Measurements from ENCODE around the gene SDK2. TPM values are rescaled to one million over a fixed set of nuclear protein-coding genes. Genes with fewer than 3 reads are reported as not detected.
A peak's percentile ranks its signal among the peaks of the same experiment; 100 is the strongest.

Gene SDK2
- total and polyA plus RNA-seq, 9 donors = 0.40 to 5.4 (median 0.96) TPM

- Histone ChIP-seq H3K4me3 (no peak overlapping the region), H3K4me1 (ENCODE audit: insufficient read depth) (peaks cover 6% of the 10 kb centered on the region), H3K36me3 (no peaks in the 10 kb centered on the region), H3K9me3 (no peaks in the 10 kb centered on the region), H3K27ac (peak overlapping the region; percentile 4 to 58), H3K27me3 (no peaks in the 10 kb centered on the region)
- intact Hi-C loops (cut with DNase I) = no loop called here
- 84 to 89% (median 85%) methylated on average over 19 of the region's 19 CpGs for WGBS, 3 donors
- DNase-seq = no peak
- TF ChIP-seq CTCF (IDR thresholded peaks at IDR 0.05) (no peak), POLR2A (IDR thresholded peaks at IDR 0.05) (no peak), EP300 (IDR thresholded peaks at IDR 0.05) (no peak)
Observed at GRCh38 chr17:73348018-73348828, 296.0 kb downstream of the SDK2 start.

GRCh38 chr17:73347351-73347750 is 296.9 kb downstream of the SDK2 start:
- peak in 1 of 5 donors; percentile 28 for DNase-seq
- H3K4me1 ChIP-seq (ENCODE audit: insufficient read depth) = peaks cover 12% of the 10 kb centered on the region
- 35 to 39% (median 38%) methylated on average over 5 of the region's 5 CpGs for WGBS, 3 donors
- H3K27me3 ChIP-seq = no peaks in the 10 kb centered on the region
- no peak overlapping the region for H3K27ac ChIP-seq
- TF ChIP-seq EP300 (IDR thresholded peaks at IDR 0.05) = no peak
- no peak overlapping the region for H3K4me3 ChIP-seq
- intact Hi-C loops (cut with DNase I) = no loop called here
- H3K9me3 ChIP-seq = no peaks in the 10 kb centered on the region
- no peaks in the 10 kb centered on the region for H3K36me3 ChIP-seq

- WGBS, 3 donors = 61 to 72% (median 69%) methylated on average over 12 of the region's 12 CpGs
Observed at GRCh38 chr17:73346501-73347162, 297.6 kb downstream of the SDK2 start.

GRCh38 chr17:73343739-73344454 is 300.3 kb downstream of the SDK2 start:
- peaks cover 20% of the 10 kb centered on the region for H3K4me1 ChIP-seq (ENCODE audit: insufficient read depth)
- no peak for DNase-seq
- intact Hi-C loops (cut with DNase I) = no loop called here
- no peaks in the 10 kb centered on the region for H3K36me3 ChIP-seq
- H3K4me3 ChIP-seq = peak overlapping the region; percentile 7
- 53 to 55% (median 55%) methylated on average over 11 of the region's 11 CpGs for WGBS, 3 donors
- peak overlapping the region; percentile 68 to 88 for H3K27ac ChIP-seq
- H3K27me3 ChIP-seq = no peaks in the 10 kb centered on the region
- no peaks in the 10 kb centered on the region for H3K9me3 ChIP-seq
- TF ChIP-seq POLR2A (IDR thresholded peaks at IDR 0.05) (no peak), CTCF (IDR thresholded peaks at IDR 0.05) (no peak)

More at GRCh38 chr17:73346501-73347162, 297.6 kb downstream of the SDK2 start:
- no peak for DNase-seq
- Histone ChIP-seq H3K27me3 (no peaks in the 10 kb centered on the region), H3K27ac (no peak overlapping the region), H3K9me3 (no peaks in the 10 kb centered on the region), H3K36me3 (no peaks in the 10 kb centered on the region), H3K4me3 (no peak overlapping the region), H3K4me1 (ENCODE audit: insufficient read depth) (peaks cover 18% of the 10 kb centered on the region)
- intact Hi-C loops (cut with DNase I) = no loop called here
- TF ChIP-seq POLR2A (IDR thresholded peaks at IDR 0.05) = no peak
- no peak for TF ChIP-seq EP300 (IDR thresholded peaks at IDR 0.05)
- TF ChIP-seq CTCF (IDR thresholded peaks at IDR 0.05) = no peak

All from ovary (tissue), 9 donors.